Measurements from ENCODE around the gene HAP1. TPM values are rescaled to one million over a fixed set of nuclear protein-coding genes. Genes with fewer than 3 reads are reported as not detected.

HAP1 gene
- total and polyA plus RNA-seq, 2 donors (not counting 1 experiment from before 2014, with no cell fraction given) = 0.02 to 0.17 TPM

GRCh38 chr17:41681776-41682175 lies 52.7 kb downstream of the HAP1 start:
- Histone ChIP-seq H3K79me2 (ENCODE audit: control insufficient read depth, insufficient read depth, low read length) (no peaks in the 10 kb centered on the region), H2AFZ (ENCODE audit: low read length) (no peak overlapping the region)
- TF ChIP-seq EZH2 (IDR thresholded peaks at IDR 0.05; ENCODE audit: low read length, missing control alignments) = no peak
- no peak for TF ChIP-seq CTCF (conservative IDR thresholded peaks at IDR 0.05 in 1 of 2, IDR thresholded peaks at IDR 0.05 in 1 of 2; ENCODE audit: low read depth in 1 of 2, low read length in 2 of 2)

GRCh38 chr17:41680426-41681040 lies 53.9 kb downstream of the HAP1 start:
- Histone ChIP-seq H4K20me1 (ENCODE audit: control insufficient read depth, extremely low read depth, insufficient read depth, low read length) (no peaks in the 10 kb centered on the region), H3K79me2 (ENCODE audit: control insufficient read depth, insufficient read depth, low read length) (no peaks in the 10 kb centered on the region), H3K9me3 (ENCODE audit: control insufficient read depth, insufficient read depth, low read depth, low read length) (no peaks in the 10 kb centered on the region), H3K36me3 (ENCODE audit: control insufficient read depth, insufficient read depth, low read length) (no peaks in the 10 kb centered on the region), H3K4me1 (ENCODE audit: control insufficient read depth, extremely low read depth, insufficient read depth, low read length) (no peaks in the 10 kb centered on the region), H3K4me3 (replicated peaks in 1 of 4; ENCODE audit: control extremely low read depth in 1 of 4, insufficient read depth in 1 of 4, low read depth in 3 of 4, low read length in 4 of 4) (no peak overlapping the region), H3K27me3 (ENCODE audit: control insufficient read depth, insufficient read depth, low read length) (peaks cover 7% of the 10 kb centered on the region), H2AFZ (ENCODE audit: low read length) (no peak overlapping the region), H3K9ac (ENCODE audit: insufficient read depth, low read length) (no peak overlapping the region), H3K4me2 (ENCODE audit: extremely low read depth, insufficient read depth, low read length) (no peak overlapping the region), H3K27ac (ENCODE audit: insufficient read depth, low read length) (no peak overlapping the region)
- DNase-seq (ENCODE audit: low read depth in 2 of 2) = no peak
- TF ChIP-seq EZH2 (IDR thresholded peaks at IDR 0.05; ENCODE audit: low read length, missing control alignments) (no peak), CTCF (conservative IDR thresholded peaks at IDR 0.05 in 1 of 2, IDR thresholded peaks at IDR 0.05 in 1 of 2; ENCODE audit: low read depth in 1 of 2, low read length in 2 of 2) (no peak)

More at GRCh38 chr17:41681776-41682175, 52.7 kb downstream of the HAP1 start:
- Histone ChIP-seq H3K4me1 (ENCODE audit: control insufficient read depth, extremely low read depth, insufficient read depth, low read length) (no peaks in the 10 kb centered on the region), H3K9me3 (ENCODE audit: control insufficient read depth, insufficient read depth, low read depth, low read length) (no peaks in the 10 kb centered on the region), H3K9ac (ENCODE audit: insufficient read depth, low read length) (no peak overlapping the region), H3K36me3 (ENCODE audit: control insufficient read depth, insufficient read depth, low read length) (no peaks in the 10 kb centered on the region), H3K4me3 (replicated peaks in 1 of 4; ENCODE audit: control extremely low read depth in 1 of 4, insufficient read depth in 1 of 4, low read depth in 3 of 4, low read length in 4 of 4) (no peak overlapping the region), H3K27ac (ENCODE audit: insufficient read depth, low read length) (no peak overlapping the region), H4K20me1 (ENCODE audit: control insufficient read depth, extremely low read depth, insufficient read depth, low read length) (no peaks in the 10 kb centered on the region), H3K4me2 (ENCODE audit: extremely low read depth, insufficient read depth, low read length) (no peak overlapping the region), H3K27me3 (ENCODE audit: control insufficient read depth, insufficient read depth, low read length) (peaks cover 7% of the 10 kb centered on the region)
- no peak for DNase-seq (ENCODE audit: low read depth in 2 of 2)

GRCh38 chr17:41679740-41680425 lies 54.6 kb downstream of the HAP1 start:
- H3K4me2 ChIP-seq (ENCODE audit: extremely low read depth, insufficient read depth, low read length) = no peak overlapping the region
- no peak overlapping the region for H3K27ac ChIP-seq (ENCODE audit: insufficient read depth, low read length)

More at GRCh38 chr17:41679740-41680425, 54.6 kb downstream of the HAP1 start:
- Histone ChIP-seq H3K36me3 (ENCODE audit: control insufficient read depth, insufficient read depth, low read length) (no peaks in the 10 kb centered on the region), H3K27me3 (ENCODE audit: control insufficient read depth, insufficient read depth, low read length) (peaks cover 7% of the 10 kb centered on the region), H3K9me3 (ENCODE audit: control insufficient read depth, insufficient read depth, low read depth, low read length) (no peaks in the 10 kb centered on the region), H3K4me3 (replicated peaks in 1 of 4; ENCODE audit: control extremely low read depth in 1 of 4, insufficient read depth in 1 of 4, low read depth in 3 of 4, low read length in 4 of 4) (no peak overlapping the region), H3K9ac (ENCODE audit: insufficient read depth, low read length) (no peak overlapping the region), H2AFZ (ENCODE audit: low read length) (no peak overlapping the region), H3K79me2 (ENCODE audit: control insufficient read depth, insufficient read depth, low read length) (no peaks in the 10 kb centered on the region), H4K20me1 (ENCODE audit: control insufficient read depth, extremely low read depth, insufficient read depth, low read length) (no peaks in the 10 kb centered on the region), H3K4me1 (ENCODE audit: control insufficient read depth, extremely low read depth, insufficient read depth, low read length) (no peaks in the 10 kb centered on the region)
- TF ChIP-seq EZH2 (IDR thresholded peaks at IDR 0.05; ENCODE audit: low read length, missing control alignments) (no peak), CTCF (conservative IDR thresholded peaks at IDR 0.05 in 1 of 2, IDR thresholded peaks at IDR 0.05 in 1 of 2; ENCODE audit: low read depth in 1 of 2, low read length in 2 of 2) (no peak)
- DNase-seq (ENCODE audit: low read depth in 2 of 2) = no peak

Data from fibroblast of lung (primary cell).